Parathyroid adenoma (tissue), 2 donors: ENCODE measurements around the gene RAC3.

Experiments
- H2AFZ ChIP-seq: fragments of 300-600 bp; sonication (generic); one replicate; pipeline ENCODE4 v1.7.0; 2017; ENCODE audit warnings: antibody characterized with exemption, mild to moderate bottlenecking
- H3K27ac ChIP-seq: fragments of 300-600 bp; sonication (generic); one replicate; pipeline ENCODE4 v1.7.0; 2017
- H3K27me3 ChIP-seq: fragments of 300-600 bp; sonication (generic); one replicate; pipeline ENCODE4 v1.7.0; 2017; ENCODE audit warnings: low read length; ENCODE audit not compliant: control insufficient read depth, insufficient read depth
- H3K36me3 ChIP-seq: fragments of 300-600 bp; sonication (generic); one replicate; pipeline ENCODE4 v1.7.0; 2017; ENCODE audit warnings: low read length; ENCODE audit not compliant: control insufficient read depth, insufficient read depth
- H3K4me1 ChIP-seq: fragments of 300-600 bp; sonication (generic); one replicate; pipeline ENCODE4 v1.7.0; 2017; ENCODE audit warnings: control low read depth
- H3K4me2 ChIP-seq: fragments of 300-600 bp; sonication (generic); one replicate; pipeline ENCODE4 v1.7.0; 2017; ENCODE audit warnings: low read length
- H3K4me3 ChIP-seq: fragments of 300-600 bp; sonication (generic); one replicate; pipeline ENCODE4 v1.7.0; 2017; ENCODE audit warnings: low read depth, low read length
- H3K79me2 ChIP-seq: fragments of 300-600 bp; sonication (generic); one replicate; pipeline ENCODE4 v1.7.0; 2017; ENCODE audit warnings: control low read depth
- H3K9ac ChIP-seq: fragments of 300-600 bp; sonication (generic); one replicate; pipeline ENCODE4 v1.7.0; 2017; ENCODE audit warnings: mild to moderate bottlenecking
- H3K9me3 ChIP-seq: fragments of 300-600 bp; sonication (generic); one replicate; pipeline ENCODE4 v1.7.0; 2017; ENCODE audit warnings: low read length; ENCODE audit not compliant: control insufficient read depth
- TF ChIP-seq, protein P1 (sequence below): fragments of 300-600 bp; sonication (generic); IDR thresholded peaks from one replicate; pipeline ENCODE4 v1.7.0; 2017; ENCODE audit warnings: antibody characterized with exemption, mild to moderate bottlenecking
- donor health status: primary hyperparathyroidism.

Gene RAC3

GRCh38 chr17:82030470-82031302, 792 bp upstream of the RAC3 start:
- Histone ChIP-seq H3K4me1 (peaks cover 6% of the 10 kb centered on the region), H3K4me2 (peak overlapping the region; percentile 89), H3K27me3 (no peaks in the 10 kb centered on the region), H2AFZ (peak overlapping the region; percentile 92), H3K36me3 (no peaks in the 10 kb centered on the region), H3K27ac (peak overlapping the region; percentile 39), H3K9me3 (no peaks in the 10 kb centered on the region), H3K4me3 (peak overlapping the region; percentile 68), H3K79me2 (no peaks in the 10 kb centered on the region), H3K9ac (no peak overlapping the region)
- TF ChIP-seq, protein P1, sequence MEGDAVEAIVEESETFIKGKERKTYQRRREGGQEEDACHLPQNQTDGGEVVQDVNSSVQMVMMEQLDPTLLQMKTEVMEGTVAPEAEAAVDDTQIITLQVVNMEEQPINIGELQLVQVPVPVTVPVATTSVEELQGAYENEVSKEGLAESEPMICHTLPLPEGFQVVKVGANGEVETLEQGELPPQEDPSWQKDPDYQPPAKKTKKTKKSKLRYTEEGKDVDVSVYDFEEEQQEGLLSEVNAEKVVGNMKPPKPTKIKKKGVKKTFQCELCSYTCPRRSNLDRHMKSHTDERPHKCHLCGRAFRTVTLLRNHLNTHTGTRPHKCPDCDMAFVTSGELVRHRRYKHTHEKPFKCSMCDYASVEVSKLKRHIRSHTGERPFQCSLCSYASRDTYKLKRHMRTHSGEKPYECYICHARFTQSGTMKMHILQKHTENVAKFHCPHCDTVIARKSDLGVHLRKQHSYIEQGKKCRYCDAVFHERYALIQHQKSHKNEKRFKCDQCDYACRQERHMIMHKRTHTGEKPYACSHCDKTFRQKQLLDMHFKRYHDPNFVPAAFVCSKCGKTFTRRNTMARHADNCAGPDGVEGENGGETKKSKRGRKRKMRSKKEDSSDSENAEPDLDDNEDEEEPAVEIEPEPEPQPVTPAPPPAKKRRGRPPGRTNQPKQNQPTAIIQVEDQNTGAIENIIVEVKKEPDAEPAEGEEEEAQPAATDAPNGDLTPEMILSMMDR: peak; percentile 93

GRCh38 chr17:82031885-82032627, 578 bp downstream of the RAC3 start:
- H3K79me2 ChIP-seq: no peaks in the 10 kb centered on the region
- H3K4me3 ChIP-seq: peak overlapping the region; percentile 34
- H3K36me3 ChIP-seq: no peaks in the 10 kb centered on the region
- no peaks in the 10 kb centered on the region for H3K9me3 ChIP-seq
- no peak overlapping the region for H2AFZ ChIP-seq
- TF ChIP-seq, protein P1: no peak
- H3K9ac ChIP-seq: no peak overlapping the region
- peaks cover 10% of the 10 kb centered on the region for H3K4me1 ChIP-seq
- peak overlapping the region; percentile 66 for H3K4me2 ChIP-seq
- no peaks in the 10 kb centered on the region for H3K27me3 ChIP-seq
- H3K27ac ChIP-seq: no peak overlapping the region

- Histone ChIP-seq H3K4me1 (peaks cover 10% of the 10 kb centered on the region), H2AFZ (no peak overlapping the region), H3K4me2 (no peak overlapping the region), H3K36me3 (no peaks in the 10 kb centered on the region), H3K27ac (no peak overlapping the region), H3K4me3 (no peak overlapping the region), H3K9ac (no peak overlapping the region), H3K79me2 (no peaks in the 10 kb centered on the region), H3K9me3 (no peaks in the 10 kb centered on the region), H3K27me3 (no peaks in the 10 kb centered on the region)
- TF ChIP-seq, protein P1: no peak
Measured at GRCh38 chr17:82033359-82034085, 2.0 kb downstream of the RAC3 start.

DNA sequence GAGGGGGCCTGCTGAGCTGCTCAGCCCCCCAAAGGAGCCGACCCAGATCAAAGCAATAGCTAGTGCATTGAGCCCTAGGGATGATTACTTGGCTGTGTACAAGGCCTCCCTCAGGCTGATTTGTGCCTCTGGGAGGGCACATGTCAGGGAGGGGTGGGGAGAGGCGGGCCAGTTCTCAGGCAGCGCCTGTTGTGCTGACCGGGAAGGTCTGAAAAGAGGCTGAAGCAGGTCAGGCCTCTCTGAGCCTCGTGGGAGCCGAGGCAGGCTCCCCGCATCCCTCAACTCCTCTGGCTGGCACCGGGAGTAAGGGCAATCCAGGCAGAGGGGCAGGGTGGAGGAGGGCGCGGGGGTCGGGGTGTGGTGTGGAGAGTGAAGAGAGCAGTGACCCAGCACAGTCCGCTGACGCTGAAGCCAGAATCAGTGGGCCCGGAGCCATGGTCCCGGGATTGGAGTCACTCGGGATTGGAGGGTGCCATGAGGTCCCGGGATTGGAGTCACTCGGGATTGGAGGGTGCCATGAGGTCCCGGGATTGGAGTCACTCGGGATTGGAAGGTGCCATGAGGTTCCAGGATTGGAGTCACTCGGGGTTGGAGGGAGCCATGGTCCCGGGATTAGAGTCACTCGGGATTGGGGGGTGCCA, 3.0 kb downstream of the RAC3 start:
- Histone ChIP-seq H3K79me2 (no peaks in the 10 kb centered on the region), H3K9ac (no peak overlapping the region), H3K9me3 (no peaks in the 10 kb centered on the region), H3K4me3 (no peak overlapping the region), H3K4me1 (peaks cover 10% of the 10 kb centered on the region), H3K27me3 (no peaks in the 10 kb centered on the region), H3K27ac (no peak overlapping the region), H3K36me3 (no peaks in the 10 kb centered on the region), H2AFZ (no peak overlapping the region), H3K4me2 (no peak overlapping the region)
- TF ChIP-seq, protein P1: no peak
